Kidney glomerular epithelial cell (primary cell): ENCODE measurements around the gene TBC1D4.
A peak's percentile ranks its signal among the peaks of the same experiment; 100 is the strongest.
"Not testable (repeated sequence)": the region's sequence is repeated elsewhere in the genome, so short reads cannot be mapped to it uniquely, and the experiment has no call there.

Experiments
- DNase-seq: peaks from one replicate; lab custom pipeline; 2025; lab: John Stamatoyannopoulos, UW

Gene TBC1D4

DNA sequence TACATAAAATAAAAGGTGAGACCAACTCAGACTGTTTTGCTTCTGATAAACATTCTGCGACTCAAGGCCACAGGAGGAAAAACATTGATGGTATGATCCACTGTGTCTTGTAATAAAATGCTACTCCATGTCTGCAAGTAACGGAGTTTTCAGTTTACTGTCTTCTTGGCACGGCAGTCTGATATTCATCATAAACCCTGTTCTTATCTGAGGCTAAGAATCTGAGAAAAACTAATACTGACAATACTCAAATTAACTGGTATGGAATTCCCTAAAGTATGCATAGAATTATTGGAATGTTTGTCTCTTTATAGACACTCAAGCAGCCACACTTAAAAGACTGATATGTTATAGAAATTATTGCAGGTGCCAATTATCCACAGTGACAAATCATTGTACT is 125.5 kb downstream of the TBC1D4 start:
- DNase-seq, result no peak

DNA sequence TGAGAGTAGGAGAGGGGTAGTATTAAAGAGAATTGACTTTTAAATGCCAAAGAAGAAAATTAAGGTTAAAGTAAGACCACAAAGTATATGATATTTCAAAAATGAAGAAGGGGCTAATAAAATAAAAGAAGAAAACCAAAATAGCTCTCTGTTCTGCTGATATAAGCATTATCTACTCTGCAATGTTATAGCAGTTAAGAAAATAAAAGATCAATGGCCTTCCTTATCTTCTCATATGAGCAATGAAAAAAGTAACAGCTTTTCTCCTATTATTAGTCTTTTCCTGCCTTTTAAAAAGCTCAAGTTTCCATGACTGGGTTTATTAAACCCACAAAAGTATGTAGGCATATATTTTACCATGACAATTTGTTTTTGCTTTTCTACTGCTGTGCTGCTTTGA is 126.4 kb downstream of the TBC1D4 start:
- no peak for DNase-seq

DNA sequence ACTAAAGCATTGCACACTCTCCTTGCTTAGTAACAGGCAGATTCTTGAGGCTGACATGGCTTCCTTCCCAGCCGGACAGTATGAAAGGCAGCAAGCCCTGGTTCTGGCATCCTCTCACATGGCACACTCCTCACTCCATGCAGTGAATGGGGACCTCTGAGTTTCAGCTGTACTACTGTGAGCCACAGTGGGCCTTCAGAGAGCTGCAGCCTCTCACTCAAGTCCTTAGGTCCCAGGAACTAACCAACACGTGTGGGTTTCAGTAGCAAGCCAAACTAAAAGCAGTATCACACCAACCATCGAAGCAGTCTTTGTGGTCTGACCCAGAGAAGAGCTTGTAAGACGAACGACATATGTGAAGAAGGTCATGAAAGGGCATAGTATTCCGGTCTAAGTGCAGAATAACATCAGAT is 128.2 kb downstream of the TBC1D4 start:
- no peak for DNase-seq

DNA sequence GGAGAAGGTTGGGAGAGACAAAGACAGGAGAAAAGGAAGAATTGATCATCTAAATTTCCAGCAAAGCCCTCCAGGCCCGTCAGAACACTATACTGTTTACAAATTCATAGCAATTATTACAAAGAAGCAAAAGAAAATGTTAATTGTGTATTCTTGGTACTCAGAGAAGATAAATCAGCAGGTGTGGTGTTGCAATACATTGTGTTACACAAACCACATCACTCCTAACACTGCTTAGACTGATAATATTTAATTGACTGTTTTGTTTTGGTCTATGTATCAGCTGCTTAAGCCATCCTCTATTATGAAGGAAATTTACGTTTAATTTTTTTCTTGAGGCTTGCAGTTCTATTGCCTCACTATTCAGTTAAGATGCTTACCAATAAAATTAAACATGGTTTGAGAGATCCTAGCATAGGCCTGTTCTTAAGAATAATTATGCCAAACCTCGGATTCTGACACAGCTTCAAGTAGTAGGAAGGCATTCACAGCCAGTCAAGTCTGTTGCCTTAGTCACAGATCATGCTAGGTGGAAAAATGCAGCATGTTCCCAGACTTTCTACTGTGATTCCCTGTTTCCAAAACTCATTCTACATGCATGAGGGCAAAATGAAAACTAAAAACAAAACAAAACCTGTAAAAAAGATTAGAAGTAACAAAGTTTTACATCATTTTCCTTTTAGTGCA is 129.2 kb downstream of the TBC1D4 start:
- no peak for DNase-seq

DNA sequence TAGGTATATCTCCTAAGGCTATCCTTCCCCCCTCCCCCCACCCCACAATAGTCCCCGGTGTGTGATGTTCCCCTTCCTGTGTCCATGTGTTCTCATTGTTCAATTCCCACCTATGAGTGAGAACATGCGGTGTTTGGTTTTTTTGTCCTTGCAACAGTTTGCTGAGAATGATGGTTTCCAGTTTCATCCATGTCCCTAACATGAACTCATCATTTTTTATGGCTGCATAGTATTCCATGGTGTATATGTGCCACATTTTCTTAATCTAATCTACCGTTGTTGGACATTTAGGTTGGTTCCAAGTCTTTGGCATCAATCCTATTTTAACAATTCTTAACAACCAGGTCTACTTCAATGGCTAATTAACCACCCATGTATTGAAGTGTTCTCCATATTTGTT is 130.4 kb downstream of the TBC1D4 start:
- not testable (repeated sequence) for DNase-seq

DNA sequence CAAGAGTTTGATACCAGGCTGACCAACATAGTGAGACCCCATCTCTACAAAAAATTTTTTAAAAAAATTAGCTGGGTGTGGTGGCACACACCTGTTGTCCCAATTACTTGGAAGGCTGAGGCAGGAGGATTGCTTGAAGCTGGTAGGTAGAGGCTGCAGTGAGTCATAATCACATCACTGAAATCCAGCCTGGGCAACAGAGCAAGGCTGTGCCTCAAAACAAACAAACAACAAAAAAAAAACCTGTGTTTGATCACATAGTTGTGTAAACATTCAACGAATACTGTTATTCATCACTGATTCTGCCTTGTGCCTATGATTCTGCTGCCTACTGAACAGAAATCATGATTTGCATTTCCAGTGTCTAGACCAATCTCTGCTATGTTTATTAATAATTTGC is 134.0 kb downstream of the TBC1D4 start:
- DNase-seq, result no peak

DNA sequence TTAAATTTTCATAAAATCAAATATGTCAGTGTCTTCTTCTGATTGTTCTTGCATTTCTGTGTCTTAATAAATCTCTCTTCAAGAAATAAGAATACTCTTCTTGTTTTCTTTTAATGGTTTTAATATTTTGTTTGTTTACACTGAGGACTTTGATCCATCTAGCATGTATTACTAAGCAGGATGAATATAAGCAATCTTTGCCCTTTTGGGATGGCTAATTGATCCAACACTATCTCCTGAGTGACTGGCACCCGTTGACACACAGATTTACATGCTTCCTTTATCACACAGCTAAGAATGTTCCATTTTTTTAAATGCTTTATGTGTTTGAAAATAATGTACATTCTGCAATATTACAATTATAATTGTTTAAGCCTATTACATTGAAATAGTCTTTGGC is 134.5 kb downstream of the TBC1D4 start:
- DNase-seq, result no peak

DNA sequence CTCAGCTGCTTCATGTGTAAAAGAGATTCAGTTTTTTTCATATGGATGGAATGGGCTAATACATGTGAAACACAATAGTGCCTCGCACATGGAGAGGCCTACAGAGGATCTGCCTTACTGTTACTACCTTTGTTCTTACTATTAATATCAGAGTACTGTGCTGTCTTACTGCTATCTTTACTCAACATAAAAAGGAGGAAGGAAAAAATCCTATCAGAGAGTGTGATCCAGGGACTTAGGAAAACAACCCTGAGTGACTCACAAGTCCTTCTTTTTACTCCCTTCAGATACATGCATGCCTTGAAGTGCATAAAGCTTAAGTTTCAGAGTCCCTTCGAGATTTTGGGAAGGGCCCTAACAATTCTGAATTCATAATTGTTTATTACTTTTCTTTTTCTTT is 136.8 kb downstream of the TBC1D4 start:
- peak; percentile 16 for DNase-seq

DNA sequence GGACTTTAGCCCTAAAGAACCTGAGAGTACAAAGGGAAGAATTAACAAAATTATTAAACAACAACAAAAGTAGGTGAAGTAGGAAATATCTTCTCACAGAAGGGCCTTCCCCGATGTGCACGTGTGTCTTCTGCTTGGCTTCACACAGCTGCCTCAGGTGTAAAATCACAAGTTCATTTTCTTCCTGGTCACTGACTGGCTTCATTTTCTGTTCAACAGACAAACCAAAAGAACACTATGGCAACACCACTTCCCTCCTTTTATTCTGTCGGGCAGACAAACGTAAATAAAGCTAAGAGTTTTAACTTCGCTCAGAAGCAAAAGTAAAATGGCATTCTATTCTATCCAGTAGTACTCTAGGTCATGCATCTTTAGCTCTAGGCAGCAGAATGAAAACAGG is 140.9 kb downstream of the TBC1D4 start:
- no peak for DNase-seq

DNA sequence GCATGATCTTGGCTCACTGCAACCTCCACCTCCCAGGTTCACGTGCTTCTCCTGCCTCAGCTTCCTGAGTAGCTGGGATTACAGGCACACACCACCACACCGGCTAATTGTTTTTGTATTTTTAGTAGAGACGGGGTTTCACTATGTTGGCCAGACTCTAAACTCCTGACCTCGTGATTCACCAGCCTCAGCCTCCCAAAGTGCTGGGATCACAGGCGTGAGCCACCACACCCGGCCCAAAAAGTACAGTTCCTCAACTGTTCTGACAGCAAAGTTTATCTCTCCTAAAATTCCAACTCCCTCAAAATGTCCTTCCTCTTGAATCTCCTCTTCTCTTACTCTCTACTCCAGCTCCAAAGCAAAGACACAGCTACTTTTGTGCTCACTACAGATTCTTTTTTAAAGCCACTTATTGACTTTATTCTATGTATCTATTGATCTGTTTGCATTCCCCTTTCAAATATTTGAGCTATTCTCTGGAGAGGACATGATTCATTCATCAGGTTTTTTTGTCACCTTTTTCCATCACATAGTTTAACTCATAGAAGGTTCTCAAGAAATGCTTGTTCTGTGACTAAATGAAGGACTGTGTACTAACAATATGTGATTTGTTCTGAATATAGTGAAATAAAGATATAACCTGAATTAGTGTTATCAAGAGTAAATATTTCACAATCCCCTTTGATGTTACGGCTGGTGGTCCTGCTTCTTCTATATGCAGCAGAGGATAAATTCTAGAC is 142.2 kb downstream of the TBC1D4 start:
- DNase-seq, result no peak

DNA sequence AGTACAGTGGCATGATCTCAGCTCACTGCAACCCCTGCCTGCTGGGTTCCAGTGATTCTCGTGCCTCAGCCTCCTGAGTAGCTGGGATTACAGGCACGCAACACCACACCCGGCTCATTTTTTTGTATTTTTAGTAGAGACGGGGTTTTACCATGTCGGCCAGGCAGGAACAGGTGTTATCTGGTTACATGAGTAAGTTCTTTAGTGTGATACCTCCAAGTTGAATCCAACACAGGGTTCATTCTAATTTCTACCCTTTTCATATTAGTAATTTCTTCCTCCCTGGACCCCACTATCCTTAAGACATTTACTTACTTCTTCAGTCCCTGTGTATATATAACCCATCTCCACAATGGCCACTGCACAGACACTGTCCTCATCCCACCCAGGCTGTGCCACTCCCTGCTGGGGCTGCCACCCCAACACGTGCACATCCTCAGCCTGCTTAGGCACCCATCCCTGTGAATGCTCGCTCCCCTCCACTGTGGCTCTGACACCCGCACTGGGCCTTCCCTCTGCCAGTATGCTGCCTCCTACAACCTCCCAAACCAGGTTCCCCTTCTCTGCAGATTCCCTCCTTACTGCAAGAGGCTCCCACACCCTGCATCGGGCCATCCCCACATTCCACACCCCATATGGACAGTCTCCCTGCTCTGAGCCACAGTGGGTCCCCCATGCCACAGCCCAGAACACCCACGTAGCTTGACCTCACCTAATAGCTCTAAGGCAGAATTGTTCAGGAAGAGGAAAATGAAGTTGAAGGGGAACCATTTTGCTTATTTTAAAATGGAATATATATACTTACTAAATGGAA is 147.1 kb downstream of the TBC1D4 start:
- DNase-seq, result no peak

DNA sequence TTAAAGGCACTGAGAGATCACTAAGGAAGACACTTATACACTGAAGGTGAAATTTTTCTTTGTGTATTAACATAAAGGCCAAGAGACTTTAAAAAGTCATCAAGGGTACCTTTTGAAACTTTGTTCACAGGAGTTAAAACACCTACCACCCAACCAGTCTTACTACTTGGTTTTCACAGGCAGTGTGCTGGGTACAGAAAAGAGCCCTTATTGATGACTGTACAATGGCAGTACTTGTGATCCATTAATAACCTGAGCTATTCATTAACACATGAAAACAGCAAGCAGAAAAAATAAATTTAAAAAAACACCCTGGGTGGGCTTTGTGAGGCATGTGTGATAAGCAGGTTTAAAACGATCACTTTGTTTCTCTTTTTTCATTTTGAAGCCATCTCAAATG is 148.9 kb downstream of the TBC1D4 start:
- no peak for DNase-seq

DNA sequence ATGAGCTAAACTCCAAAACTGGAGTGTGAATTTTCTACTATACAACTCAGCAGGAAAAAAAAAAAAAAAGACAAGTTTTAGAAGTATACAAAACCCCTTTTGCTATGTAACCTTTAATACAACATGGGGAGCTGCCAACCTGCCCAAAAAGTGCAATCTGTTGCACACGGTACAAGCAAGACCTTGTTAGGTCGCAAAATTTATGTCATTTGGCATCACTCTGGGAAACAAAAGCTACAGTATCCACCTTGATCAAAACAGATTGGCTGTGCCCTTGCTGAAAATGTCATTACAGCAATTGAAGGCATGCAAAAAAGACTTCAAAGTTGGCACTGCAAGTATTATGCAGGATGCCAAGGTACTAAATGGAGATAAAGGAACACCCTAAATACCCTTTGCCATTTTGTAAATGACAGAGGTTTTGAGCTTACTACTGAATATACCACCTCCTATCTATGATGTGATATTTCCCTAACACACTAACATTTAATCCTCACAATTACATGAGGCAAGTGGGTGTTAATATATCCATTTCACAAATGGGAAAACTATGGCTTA is 150.1 kb downstream of the TBC1D4 start:
- no peak for DNase-seq

DNA sequence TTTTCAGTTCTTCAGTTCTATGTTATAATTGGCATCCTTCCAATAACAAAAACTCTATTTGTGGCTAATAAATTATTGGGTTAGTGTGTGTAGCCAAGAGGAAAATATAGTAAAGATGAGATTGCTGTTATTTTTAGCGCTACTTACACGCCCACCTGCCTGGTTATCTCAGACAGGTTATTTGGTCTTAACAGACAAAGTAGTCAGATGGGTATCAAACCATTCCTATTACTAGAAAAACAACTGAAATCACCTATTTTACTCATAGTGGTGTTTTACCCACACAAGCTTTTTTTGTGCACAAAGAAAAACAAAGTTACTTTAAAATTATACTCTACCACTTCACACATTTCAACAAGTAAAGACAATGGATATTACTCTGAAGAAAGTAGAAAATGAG is 151.2 kb downstream of the TBC1D4 start:
- no peak for DNase-seq

DNA sequence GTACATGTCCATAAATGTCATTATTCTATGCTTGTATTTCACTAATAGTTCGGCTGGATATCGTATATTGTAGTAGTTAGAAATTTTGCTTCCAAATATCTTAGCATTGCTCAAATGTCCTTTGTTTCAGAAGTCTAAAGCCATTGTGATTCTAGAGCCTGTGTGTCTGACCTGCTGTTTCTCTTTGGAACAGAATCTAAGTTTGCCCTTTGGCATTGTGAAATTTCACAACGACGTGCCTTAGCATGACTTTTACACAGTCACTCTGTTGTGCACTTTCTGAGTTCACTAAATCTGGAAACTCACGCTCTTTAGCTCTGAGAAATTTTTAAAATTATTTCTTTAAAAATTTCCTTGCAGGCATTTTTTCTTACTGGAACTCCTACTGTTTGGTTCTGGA is 152.2 kb downstream of the TBC1D4 start:
- DNase-seq, result no peak

DNA sequence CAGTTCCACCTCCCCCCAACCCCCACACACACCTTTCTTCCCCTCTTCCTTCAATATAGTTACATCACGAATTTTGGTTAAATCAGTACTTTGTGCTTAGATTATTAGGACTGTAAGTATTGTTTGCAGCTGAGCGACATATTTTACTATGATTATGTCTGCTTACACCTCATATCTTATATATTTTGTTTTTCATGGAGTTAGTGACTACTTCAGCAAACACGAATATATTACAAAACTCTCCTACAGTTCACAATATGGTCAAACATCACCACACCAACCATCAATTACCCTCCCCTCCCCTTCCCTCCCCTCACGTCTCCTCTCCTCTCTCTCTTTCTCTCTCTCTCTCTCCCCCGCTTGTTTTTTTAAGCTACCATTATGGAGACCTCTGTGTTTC is 152.9 kb downstream of the TBC1D4 start:
- DNase-seq, result no peak

DNA sequence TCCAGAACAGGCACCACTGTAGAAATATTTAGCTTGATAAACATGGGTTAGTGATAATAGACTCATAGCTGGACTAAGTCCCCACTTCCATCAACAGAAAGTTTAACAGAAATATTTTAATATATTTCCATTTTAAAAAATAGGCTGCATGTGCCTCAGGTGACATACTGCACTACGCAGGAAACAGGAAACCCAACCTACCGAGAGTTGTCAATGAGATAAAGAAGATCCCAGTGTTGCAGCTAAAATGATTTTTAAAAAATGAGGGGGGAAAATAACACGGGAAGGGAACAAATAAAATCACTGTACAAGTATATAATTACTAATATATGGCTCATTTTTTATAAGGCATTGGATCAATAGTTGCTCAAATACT is 154.8 kb downstream of the TBC1D4 start:
- no peak for DNase-seq

DNA sequence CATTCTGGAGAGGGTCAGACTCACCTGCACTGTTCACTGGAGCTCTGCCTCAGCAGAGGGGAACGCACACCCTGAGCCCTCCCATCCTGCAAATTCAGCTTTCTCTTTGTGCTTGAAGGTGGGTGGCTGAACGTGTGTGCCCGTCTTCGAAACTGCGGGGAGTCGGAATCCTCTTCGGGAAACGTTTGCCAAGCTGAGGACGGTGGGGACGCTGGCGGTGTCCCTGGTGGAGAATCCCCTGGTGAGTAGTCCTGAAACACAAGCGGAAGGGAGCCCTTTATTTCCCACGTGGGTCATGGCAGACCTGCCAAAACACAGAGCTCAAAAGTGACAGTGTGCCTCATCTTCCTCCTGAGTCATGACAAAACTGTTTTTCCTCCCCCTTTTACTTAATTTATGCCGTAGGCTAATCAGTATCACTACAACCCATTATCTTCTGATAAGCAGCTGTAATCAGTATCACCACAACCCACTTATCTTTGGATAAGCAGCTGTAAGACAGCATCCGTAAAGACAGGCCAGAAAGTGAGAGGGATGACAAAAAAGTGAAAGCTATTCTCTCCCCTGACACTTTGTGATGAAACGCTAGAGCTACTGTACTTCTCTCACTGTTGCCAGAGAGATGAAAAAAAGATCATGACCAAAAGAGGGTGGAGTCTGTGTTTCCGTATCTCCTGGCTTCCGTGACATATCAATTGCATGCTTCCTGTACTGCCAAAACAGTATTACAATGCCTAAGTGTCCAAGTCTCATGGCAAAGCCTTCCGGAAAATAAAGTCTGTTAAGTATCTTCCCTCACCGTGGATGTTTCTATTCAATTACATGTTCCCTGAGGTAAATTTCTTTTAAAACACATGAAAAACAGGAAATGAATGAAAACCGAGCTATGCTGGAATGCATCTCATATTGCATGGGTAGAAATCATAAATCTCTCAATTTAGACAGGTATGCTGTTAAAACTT is 155.5 kb downstream of the TBC1D4 start:
- DNase-seq, result no peak

DNA sequence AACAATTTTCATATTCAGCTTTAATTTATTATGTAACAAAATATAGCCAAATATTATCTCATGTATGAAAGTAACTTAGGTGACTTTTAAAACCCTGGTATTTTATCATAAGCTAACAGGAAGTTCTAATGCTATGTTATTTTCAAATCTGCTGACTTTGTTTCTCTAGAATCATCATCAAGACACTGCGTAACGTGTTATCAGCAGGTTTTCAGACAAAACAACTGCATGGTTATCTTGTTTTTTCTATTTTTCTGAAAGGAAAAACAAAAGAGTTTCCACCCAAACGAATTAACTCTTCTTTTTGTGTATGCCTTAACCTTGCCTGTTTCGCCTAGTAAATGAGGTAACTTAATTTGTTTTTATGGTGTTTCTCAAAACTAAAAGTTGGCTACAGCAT is 156.3 kb downstream of the TBC1D4 start:
- no peak for DNase-seq

DNA sequence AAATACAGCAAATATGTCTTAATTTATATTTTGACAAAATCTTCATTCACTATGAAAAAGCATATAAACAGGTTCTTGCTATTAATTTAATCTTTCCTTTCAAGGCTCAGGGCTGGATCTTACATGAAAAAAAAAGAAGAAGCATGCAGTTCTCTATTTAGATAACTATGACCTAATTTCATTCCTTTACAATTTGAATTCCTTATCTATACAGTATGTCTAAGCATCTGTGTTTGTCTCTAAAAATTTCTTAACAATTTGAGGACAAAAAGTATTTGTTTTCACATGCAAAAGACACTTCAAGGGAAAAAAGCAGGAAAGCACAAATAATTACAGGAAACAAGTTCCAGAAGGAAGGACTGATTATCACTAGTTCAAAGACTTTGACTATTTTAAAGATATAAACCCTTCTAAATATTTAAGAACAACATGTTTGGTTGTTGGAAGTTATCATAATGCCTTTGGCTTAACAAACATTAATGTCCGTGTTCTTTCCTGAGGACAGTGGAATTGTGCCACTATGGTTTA is 157.5 kb downstream of the TBC1D4 start:
- no peak for DNase-seq

DNA sequence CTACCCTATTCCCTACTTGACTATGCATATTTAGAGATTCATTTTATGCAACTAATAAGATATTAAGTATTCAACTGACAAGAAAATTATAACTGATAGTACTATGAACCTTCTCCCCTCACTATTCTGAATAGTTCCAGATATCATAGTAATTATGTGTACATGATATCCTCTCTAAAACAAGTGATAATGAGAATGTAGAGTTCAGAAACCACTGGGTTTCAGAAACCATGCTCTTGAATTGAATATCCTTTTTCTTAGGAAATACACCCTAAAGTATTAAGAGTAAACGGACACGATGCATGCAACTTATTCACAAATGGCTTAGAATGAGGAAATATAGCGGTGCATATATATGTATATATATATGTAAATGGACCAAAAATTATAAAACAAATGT is 160.9 kb downstream of the TBC1D4 start:
- DNase-seq, result no peak
